Smooth muscle cell (in vitro differentiated cells): ENCODE measurements around the gene MYO16. TPM values are rescaled to one million over a fixed set of nuclear protein-coding genes. Genes with fewer than 3 reads are reported as not detected.

Source experiments
- DNase-seq: peaks from one replicate; lab custom pipeline; 2025; ENCODE audit not compliant: unreplicated experiment; lab: John Stamatoyannopoulos, UW
- H2AFZ ChIP-seq: fragments of 200-600 bp; sonication (generic); 2 replicates; pipeline ENCODE4 v1.6.0; 2016; ENCODE audit warnings: antibody characterized with exemption, low read depth, mild to moderate bottlenecking
- H3F3A ChIP-seq: fragments of 200-600 bp; sonication (generic); 2 replicates; pipeline ENCODE4 v1.6.0; 2017; ENCODE audit warnings: antibody characterized with exemption, low read depth
- H3K27ac ChIP-seq: fragments of 200-600 bp; sonication (generic); 2 replicates; pipeline ENCODE4 v1.5.1; 2016; ENCODE audit warnings: low read depth, mild to moderate bottlenecking
- H3K27me3 ChIP-seq: fragments of 200-600 bp; sonication (generic); 2 replicates; pipeline ENCODE4 v1.6.1; 2016; ENCODE audit warnings: low read depth, mild to moderate bottlenecking
- H3K36me3 ChIP-seq: fragments of 200-600 bp; sonication (generic); 2 replicates; pipeline ENCODE4 v1.5.1; 2016; ENCODE audit warnings: low read depth
- H3K4me1 ChIP-seq: fragments of 200-600 bp; sonication (generic); 2 replicates; pipeline ENCODE4 v1.5.1; 2016; ENCODE audit warnings: low read depth
- H3K4me2 ChIP-seq: fragments of 200-600 bp; sonication (generic); 2 replicates; pipeline ENCODE4 v1.6.0; 2016; ENCODE audit warnings: mild to moderate bottlenecking
- H3K4me3 ChIP-seq: fragments of 200-600 bp; sonication (generic); 2 replicates; pipeline ENCODE4 v1.5.1; 2016; ENCODE audit warnings: mild to moderate bottlenecking
- H3K79me2 ChIP-seq: fragments of 200-600 bp; sonication (generic); 2 replicates; pipeline ENCODE4 v1.6.0; 2016; ENCODE audit warnings: low read depth, mild to moderate bottlenecking
- H3K9ac ChIP-seq: fragments of 200-600 bp; sonication (generic); 2 replicates; pipeline ENCODE4 v1.6.0; 2016; ENCODE audit warnings: low read depth
- H3K9me3 ChIP-seq: fragments of 200-600 bp; sonication (generic); replicated peaks from 2 replicates; pipeline ENCODE4 v1.5.1; 2016; ENCODE audit warnings: low read depth
- H4K20me1 ChIP-seq: fragments of 200-600 bp; sonication (generic); 2 replicates; pipeline ENCODE4 v1.6.0; 2016; ENCODE audit warnings: low read depth
- WGBS: methylation state at CpG from one replicate; pipeline ENCODE4 v1.1.7; 2016; ENCODE audit warnings: low lambda C conversion rate; 5-methylcytosine and 5-hydroxymethylcytosine counted together
- polyA plus RNA-seq: library from polyadenylated mRNA; unstranded; fragments of >200 nt; fragmentation: Nextera tagmentation; extraction: Ambion mirVana; gene quantifications from 2 replicates; pipeline ENCODE4 v1.2.1, GENCODE V29; 2016
- total RNA-seq: library from RNA; depleted of rRNA; stranded (reverse); fragments of >200 nt; gene quantifications from 2 replicates; pipeline ENCODE4 v1.2.3, GENCODE V29; 2014
- TF ChIP-seq, protein P1 (sequence below): fragments of 200-600 bp; sonication (generic); IDR thresholded peaks from 2 replicates; pipeline ENCODE4 v1.5.1; 2017; ENCODE audit warnings: borderline replicate concordance, mild to moderate bottlenecking, antibody characterized with exemption; ENCODE audit not compliant: insufficient read depth, poor library complexity, severe bottlenecking

The MYO16 gene
- total and polyA plus RNA-seq, 2 experiments from 2014 or later, result not detected

DNA sequence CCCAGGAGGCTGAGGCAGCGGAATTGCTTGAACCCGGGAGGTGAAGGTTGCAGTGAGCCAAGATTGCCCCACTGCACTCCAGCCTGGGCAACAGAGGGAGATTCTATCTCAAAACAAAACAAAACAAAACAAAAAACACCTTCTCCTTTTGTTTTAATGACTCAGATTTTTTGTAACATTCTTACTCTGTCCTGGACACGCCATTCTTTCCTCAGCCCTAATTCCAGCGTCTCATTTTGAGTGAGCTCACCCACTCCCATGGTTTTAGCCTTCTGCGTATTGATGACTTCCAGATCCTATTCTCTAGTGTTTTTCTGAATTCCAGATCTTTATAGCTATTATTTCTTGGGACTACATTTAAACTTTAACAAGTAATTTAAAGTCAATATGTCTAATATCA lies 326.3 kb downstream of the MYO16 start:
- no peak overlapping the region for H3K4me2 ChIP-seq
- WGBS, result 93% methylated on average over 5 of the region's 5 CpGs
- no peaks in the 10 kb centered on the region for H3K79me2 ChIP-seq
- H3F3A ChIP-seq, result no peaks in the 10 kb centered on the region
- H3K36me3 ChIP-seq, result no peaks in the 10 kb centered on the region
- no peak for DNase-seq
- TF ChIP-seq, protein P1, sequence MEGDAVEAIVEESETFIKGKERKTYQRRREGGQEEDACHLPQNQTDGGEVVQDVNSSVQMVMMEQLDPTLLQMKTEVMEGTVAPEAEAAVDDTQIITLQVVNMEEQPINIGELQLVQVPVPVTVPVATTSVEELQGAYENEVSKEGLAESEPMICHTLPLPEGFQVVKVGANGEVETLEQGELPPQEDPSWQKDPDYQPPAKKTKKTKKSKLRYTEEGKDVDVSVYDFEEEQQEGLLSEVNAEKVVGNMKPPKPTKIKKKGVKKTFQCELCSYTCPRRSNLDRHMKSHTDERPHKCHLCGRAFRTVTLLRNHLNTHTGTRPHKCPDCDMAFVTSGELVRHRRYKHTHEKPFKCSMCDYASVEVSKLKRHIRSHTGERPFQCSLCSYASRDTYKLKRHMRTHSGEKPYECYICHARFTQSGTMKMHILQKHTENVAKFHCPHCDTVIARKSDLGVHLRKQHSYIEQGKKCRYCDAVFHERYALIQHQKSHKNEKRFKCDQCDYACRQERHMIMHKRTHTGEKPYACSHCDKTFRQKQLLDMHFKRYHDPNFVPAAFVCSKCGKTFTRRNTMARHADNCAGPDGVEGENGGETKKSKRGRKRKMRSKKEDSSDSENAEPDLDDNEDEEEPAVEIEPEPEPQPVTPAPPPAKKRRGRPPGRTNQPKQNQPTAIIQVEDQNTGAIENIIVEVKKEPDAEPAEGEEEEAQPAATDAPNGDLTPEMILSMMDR, result no peak
- no peaks in the 10 kb centered on the region for H4K20me1 ChIP-seq
- no peaks in the 10 kb centered on the region for H3K9me3 ChIP-seq
- no peak overlapping the region for H3K4me3 ChIP-seq
- H3K9ac ChIP-seq, result no peak overlapping the region
- H3K27ac ChIP-seq, result no peak overlapping the region
- no peaks in the 10 kb centered on the region for H3K4me1 ChIP-seq
- no peak overlapping the region for H2AFZ ChIP-seq
- peaks cover 7% of the 10 kb centered on the region for H3K27me3 ChIP-seq

DNA sequence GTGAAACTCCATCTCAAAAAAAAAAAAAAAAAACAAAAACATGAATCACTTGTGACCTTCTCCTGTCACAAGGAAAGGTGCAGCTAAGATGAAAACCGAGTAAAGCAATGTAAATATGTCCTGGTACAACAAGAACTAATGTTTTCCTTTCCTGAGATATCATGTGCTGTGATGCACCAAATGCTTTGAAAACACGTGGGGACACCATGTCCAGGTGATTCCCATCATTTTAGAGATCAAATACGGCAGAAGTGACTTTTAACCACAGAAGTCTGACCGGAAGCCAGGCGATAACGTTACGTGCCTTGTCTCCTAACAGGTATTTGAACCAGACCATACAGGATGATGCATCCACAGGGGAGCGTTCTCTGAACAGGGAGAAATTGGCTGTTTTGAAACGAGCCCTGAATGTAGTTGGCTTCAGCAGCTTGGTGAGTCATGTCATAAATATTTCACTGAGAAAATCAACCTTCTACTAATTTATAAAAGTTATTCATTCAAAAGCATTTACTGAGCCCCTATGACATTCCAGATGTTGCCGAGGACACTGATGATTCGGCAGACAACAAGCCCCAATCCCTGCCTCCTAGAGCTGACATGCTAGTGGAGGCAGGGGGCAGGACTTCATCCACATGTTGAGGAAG lies 328.1 kb downstream of the MYO16 start:
- no peaks in the 10 kb centered on the region for H3K4me1 ChIP-seq
- peaks cover 7% of the 10 kb centered on the region for H3K27me3 ChIP-seq
- TF ChIP-seq, protein P1, result no peak
- H3K27ac ChIP-seq, result peak overlapping the region; percentile 39
- peak overlapping the region; percentile 71 for H3K4me2 ChIP-seq
- 47% methylated on average over 11 of the region's 11 CpGs for WGBS
- H3K9me3 ChIP-seq, result no peaks in the 10 kb centered on the region
- H3K36me3 ChIP-seq, result no peaks in the 10 kb centered on the region
- no peak overlapping the region for H3K4me3 ChIP-seq
- no peaks in the 10 kb centered on the region for H4K20me1 ChIP-seq
- no peak for DNase-seq
- no peaks in the 10 kb centered on the region for H3F3A ChIP-seq
- no peak overlapping the region for H2AFZ ChIP-seq
- no peak overlapping the region for H3K9ac ChIP-seq
- H3K79me2 ChIP-seq, result no peaks in the 10 kb centered on the region

DNA sequence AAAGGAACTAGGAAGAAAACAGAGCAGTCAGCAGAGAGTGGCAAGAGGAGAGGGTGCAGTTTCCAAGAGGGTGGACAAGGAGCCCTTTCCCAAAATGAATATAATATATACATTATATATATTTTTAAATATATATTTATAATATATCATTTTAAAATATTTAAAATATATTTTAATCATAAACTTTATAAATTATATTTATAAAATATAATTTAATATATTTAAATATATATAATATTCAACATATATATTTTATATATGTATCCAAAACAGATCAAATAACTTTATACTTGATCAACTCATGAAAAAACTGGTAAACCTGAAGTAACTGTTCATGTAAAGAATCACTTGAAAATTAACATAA lies 328.6 kb downstream of the MYO16 start:
- H3K36me3 ChIP-seq, result no peaks in the 10 kb centered on the region
- peaks cover 7% of the 10 kb centered on the region for H3K27me3 ChIP-seq
- no peak for DNase-seq
- H4K20me1 ChIP-seq, result no peaks in the 10 kb centered on the region
- TF ChIP-seq, protein P1, result no peak
- H3K9me3 ChIP-seq, result no peaks in the 10 kb centered on the region
- peak overlapping the region; percentile 71 for H3K4me2 ChIP-seq
- no peak overlapping the region for H3K27ac ChIP-seq
- H3K4me3 ChIP-seq, result no peak overlapping the region
- H3F3A ChIP-seq, result no peaks in the 10 kb centered on the region
- no peak overlapping the region for H2AFZ ChIP-seq
- H3K9ac ChIP-seq, result no peak overlapping the region
- no peaks in the 10 kb centered on the region for H3K79me2 ChIP-seq
- H3K4me1 ChIP-seq, result no peaks in the 10 kb centered on the region

DNA sequence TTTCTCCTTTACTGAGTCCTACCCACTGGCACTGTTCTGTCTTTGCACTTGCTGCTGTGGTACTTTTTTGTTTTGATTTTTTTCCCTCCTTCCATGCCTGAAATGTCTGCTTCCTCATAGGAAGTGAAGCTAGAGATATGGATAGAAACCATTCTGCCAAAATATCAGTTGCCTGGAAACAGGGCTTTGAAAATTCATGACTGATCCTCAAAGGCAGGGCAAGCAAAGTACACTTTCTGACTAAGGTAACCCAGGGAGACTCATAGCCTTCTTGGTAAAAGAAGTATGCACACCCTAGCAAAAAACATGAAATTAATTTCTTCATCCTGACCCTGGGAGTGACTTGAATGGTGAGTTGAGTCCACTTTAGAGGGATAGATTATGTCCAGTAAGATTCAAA lies 329.8 kb downstream of the MYO16 start:
- Histone ChIP-seq H3K36me3 (no peaks in the 10 kb centered on the region), H3K9ac (no peak overlapping the region), H3K4me2 (no peak overlapping the region), H3K9me3 (no peaks in the 10 kb centered on the region), H3F3A (no peaks in the 10 kb centered on the region), H3K27me3 (peaks cover 7% of the 10 kb centered on the region), H2AFZ (no peak overlapping the region), H3K4me1 (no peaks in the 10 kb centered on the region), H3K27ac (no peak overlapping the region), H4K20me1 (no peaks in the 10 kb centered on the region), H3K79me2 (no peaks in the 10 kb centered on the region), H3K4me3 (no peak overlapping the region)
- no peak for DNase-seq
- TF ChIP-seq, protein P1, result no peak
